Measurements from ENCODE around the gene DIP2A.

Gene DIP2A

DNA sequence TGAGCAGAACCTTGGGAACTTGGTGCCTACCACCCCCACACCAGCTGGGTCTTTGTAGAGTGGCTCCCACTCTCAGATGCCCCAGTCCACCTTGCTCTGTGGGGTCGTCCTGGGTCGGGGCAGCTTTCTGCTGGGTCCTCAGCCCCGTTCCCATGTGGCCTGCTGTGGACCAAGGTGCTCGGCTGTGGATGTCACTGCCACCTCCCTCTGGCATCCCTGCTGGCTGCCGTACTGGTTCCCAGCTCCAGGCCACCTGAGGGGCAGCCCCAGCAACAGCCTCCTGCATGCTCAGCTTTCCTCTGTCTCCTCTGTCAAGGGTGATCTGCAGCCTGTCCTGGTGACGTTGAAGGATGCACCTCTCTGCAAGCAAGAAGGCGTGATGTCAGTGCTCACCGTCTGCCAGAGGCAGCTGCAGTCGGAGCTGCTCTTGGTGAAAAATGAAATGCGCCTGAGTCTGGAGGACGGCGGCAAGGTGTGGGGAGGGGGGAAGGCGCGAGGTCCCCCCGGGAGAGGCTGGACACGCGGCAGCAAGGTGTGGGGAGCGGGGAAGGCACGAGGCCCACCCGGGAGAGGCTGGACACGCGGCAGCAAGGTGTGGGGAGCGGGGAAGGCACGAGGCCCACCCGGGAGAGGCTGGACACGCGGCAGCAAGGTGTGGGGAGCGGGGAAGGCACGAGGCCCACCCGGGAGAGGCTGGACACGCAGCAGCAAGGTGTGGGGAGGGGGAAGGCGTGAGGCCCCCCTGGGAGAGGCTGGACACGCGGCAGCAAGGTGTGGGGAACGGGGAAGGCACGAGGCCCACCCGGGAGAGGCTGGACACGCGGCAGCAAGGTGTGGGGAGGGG lies 45.9 kb upstream of the DIP2A start:
- DNase-seq (ENCODE audit: low spot score): no peak
- TF ChIP-seq, protein P1, sequence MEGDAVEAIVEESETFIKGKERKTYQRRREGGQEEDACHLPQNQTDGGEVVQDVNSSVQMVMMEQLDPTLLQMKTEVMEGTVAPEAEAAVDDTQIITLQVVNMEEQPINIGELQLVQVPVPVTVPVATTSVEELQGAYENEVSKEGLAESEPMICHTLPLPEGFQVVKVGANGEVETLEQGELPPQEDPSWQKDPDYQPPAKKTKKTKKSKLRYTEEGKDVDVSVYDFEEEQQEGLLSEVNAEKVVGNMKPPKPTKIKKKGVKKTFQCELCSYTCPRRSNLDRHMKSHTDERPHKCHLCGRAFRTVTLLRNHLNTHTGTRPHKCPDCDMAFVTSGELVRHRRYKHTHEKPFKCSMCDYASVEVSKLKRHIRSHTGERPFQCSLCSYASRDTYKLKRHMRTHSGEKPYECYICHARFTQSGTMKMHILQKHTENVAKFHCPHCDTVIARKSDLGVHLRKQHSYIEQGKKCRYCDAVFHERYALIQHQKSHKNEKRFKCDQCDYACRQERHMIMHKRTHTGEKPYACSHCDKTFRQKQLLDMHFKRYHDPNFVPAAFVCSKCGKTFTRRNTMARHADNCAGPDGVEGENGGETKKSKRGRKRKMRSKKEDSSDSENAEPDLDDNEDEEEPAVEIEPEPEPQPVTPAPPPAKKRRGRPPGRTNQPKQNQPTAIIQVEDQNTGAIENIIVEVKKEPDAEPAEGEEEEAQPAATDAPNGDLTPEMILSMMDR (IDR thresholded peaks at IDR 0.05; ENCODE audit: extremely low read depth, missing control alignments): no peak

DNA sequence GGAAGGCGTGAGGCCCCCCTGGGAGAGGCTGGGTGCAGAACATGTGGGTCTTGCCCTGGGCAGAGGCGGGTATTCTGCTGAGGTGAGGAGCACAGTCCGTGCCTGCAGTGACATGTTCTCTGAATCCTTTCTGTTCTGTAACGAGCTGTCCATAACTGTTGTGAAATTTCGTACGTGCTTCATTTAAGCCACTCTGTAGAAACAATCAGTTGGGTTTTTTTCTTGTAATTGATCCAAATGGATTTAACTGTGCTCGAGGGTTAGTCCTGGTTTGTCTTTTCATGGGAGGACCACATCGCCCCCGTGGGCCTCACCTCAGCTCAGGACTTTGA lies 45.4 kb upstream of the DIP2A start:
- DNase-seq (ENCODE audit: low spot score): no peak
- TF ChIP-seq, protein P1 (IDR thresholded peaks at IDR 0.05; ENCODE audit: extremely low read depth, missing control alignments): no peak

DNA sequence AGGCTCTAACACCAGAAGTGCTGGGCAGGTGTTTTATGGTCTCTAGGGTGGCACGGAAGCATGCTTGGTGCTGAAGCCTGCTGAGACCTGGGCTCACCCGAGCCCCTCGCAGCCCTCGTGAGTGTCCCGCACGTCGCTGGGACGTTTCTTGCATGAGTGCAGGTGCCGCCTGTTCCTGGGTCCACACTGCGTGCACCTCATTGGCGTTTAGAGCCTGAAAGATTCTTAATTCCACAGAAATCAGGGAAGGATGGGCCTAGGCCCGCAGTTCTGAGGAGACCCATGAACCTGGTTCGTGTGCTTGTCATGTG lies 43.8 kb upstream of the DIP2A start:
- TF ChIP-seq, protein P1 (IDR thresholded peaks at IDR 0.05; ENCODE audit: extremely low read depth, missing control alignments): no peak
- DNase-seq (ENCODE audit: low spot score): no peak

DNA sequence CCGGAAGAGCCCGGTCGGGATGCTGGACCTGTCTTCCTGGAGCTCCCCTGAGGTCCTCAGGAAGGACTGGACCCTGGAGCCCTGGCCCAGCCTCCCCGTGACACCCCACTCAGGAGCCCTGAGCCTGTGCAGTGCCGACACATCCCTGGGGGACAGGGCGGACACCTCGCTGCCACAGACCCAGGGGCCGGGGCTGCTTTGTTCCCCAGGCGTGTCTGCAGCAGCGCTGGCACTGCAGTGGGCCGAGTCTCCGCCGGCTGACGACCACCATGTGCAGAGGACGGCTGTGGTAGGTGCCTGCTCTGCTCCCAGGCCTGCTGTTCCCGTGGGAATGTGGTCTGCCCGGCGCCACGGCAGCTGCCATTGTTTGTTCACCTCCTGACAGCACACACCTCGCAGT lies 42.1 kb upstream of the DIP2A start:
- TF ChIP-seq, protein P1 (IDR thresholded peaks at IDR 0.05; ENCODE audit: extremely low read depth, missing control alignments): no peak
- DNase-seq (ENCODE audit: low spot score): no peak

DNA sequence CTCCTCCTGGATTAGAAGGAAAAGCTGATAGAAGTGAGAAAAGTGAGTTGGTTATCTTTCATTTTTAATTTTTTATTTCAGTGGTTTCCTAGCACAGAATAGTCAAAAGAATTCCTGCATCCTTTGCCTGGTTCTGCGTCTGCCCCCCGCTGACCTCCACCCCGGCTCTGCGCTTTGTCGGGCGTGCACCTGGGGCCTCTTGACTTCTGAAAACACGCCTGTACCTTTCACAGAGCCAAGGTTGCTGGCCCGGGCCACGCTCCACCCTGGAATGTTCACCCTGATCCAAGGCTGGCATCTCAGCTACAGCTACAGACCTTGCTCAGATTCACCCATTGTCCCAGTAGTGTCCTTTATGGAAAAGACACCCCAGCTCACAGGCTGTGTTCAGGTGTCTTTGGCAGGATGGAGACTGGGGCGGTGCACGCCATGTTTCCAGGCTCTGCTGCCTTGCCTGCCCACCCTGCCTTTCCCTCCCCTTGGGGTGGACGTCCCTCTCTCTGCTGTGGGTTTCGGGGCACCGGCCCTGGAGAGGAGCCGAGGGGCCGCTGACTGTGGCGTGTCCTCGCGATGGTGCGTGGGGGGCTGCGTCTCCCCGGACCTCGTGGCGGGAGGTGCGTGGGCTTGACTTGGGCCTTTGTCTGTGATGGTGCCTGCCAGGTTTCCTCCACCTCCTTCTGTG lies 40.3 kb upstream of the DIP2A start:
- no peak for DNase-seq (ENCODE audit: low spot score)
- TF ChIP-seq, protein P1 (IDR thresholded peaks at IDR 0.05; ENCODE audit: extremely low read depth, missing control alignments): no peak

DNA sequence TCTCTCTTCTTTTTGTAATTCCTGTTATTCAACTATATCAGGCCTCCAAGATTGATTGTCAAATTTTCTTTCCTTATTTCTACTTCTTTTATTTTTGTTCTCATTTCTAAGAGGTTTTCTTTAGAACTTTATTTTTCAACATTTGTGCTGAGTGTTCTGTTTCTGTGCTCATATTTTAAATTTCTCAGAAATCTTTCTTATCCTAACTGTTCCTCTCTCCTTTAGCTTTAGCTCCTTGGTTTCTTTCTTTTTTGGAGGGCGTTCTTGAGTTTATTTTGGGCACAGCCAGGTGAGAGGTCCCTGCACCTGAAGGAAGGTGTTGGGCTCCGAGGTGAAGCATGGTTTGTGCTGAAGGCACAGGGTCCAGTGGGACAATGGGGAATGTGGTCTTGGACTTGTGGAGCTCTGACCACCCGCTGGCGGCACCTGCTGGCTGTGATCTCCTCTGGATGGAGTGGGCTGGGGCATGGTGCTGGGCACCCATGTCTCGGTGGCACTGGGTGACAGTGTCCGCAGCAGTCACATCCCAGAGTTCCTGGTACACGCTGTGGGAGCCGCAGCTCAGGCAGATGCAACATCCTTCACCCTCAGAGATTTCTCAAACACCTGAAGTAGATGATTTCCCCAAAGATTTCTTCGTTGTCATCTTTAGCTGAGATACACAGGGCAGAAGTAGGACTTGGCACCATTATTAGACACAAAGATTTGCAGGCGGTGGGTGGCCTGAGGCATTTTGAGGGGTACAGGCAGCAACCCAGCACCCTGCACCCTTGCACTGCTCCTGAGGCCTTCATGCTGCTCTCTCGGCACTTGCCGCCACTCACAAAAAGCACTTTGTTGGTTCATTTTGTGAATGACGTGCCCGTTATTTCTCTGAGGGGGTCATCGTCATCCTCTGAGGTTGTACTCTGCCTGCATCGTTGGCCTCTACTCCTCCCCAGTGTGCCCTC lies 38.2 kb upstream of the DIP2A start:
- TF ChIP-seq, protein P1 (IDR thresholded peaks at IDR 0.05; ENCODE audit: extremely low read depth, missing control alignments): no peak
- no peak for DNase-seq (ENCODE audit: low spot score)

Data from GM20000 (cell line).